GM19099 (cell line): Measurements from ENCODE around the gene CATSPERE.

ENCODE experiments used
- POLR2A ChIP-seq: IDR thresholded peaks from 3 replicates; pipeline ENCODE4 v1.6.1; 2011; ENCODE audit warnings: low read depth; ENCODE audit not compliant: insufficient read length; ENCODE audit errors: extremely low read depth

Gene CATSPERE

GRCh38 chr1:244573768-244574167 is 112.7 kb downstream of the CATSPERE start:
- TF ChIP-seq POLR2A: no peak

GRCh38 chr1:244576259-244576892 is 115.3 kb downstream of the CATSPERE start:
- TF ChIP-seq POLR2A: no peak

DNA sequence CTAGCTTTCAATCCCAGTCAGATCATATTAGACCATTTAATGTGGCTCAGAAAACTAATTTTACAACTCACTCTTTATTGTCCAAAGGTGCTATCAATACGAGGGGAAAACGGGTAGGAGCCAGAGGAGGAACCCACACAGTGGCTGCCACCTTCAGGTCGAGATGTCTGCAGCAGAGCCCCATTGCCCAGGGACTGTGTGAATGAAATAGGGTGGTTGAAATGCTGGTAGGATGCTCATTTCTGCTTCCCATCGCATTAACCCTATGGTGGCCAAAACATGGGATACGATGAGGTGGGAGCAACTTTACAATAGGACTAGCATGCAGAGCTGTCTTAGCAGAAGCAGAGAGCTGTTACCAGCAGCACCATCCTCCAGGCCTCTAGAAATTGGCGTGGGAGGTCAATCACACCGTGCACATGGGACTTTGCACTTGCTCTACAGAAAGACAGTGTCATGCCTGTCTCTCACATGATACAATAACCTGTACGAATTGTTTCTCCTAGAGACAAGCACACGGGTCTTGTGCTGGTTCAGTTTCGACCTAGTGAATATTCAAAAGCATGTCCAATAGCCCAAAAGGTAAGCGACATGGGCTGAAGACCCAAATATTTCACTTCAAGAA is 122.4 kb downstream of the CATSPERE start:
- no peak for TF ChIP-seq POLR2A

GRCh38 chr1:244585867-244586266 is 124.8 kb downstream of the CATSPERE start:
- no peak for TF ChIP-seq POLR2A

GRCh38 chr1:244590670-244591069 is 129.6 kb downstream of the CATSPERE start:
- TF ChIP-seq POLR2A: no peak

DNA sequence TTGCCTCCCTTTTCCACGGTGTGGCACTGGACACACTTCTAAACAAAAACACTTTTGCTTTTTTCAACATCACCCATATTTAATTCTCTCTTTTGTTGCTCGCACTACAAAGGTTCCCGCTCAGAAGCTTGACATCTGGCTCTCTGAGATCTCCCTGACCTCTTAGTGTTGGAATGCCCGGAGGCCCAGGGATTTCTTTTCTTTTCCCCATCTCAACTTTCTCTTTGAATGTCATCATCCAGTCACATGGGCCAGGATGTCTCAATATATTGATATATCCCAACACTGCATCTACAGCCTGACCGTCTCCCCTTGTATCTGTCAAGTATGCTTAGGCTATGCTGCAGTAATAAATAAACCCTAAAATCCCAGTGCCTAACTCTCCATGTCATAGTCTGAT is 137.5 kb downstream of the CATSPERE start:
- no peak for TF ChIP-seq POLR2A

DNA sequence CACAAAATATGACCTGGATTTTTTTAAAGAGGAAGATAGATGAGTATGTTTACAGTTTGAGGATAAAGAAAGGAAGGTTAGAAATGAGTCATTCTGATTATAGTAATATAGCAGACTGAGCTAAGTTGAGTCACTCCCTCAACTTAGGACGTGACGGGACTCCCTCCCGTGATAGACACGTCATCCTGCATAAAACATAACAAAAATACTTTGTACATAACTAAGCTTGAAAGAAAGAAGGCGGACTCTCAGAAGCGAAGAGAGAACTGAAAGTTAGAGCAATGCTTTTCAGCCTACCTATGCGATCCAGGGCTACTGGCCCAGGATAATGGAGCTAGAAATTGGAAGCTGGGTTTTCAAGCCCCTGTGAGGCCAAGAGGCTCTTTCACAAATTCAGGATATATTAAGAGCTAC is 138.9 kb downstream of the CATSPERE start:
- TF ChIP-seq POLR2A: no peak

GRCh38 chr1:244601336-244601735 is 140.3 kb downstream of the CATSPERE start:
- TF ChIP-seq POLR2A: no peak

DNA sequence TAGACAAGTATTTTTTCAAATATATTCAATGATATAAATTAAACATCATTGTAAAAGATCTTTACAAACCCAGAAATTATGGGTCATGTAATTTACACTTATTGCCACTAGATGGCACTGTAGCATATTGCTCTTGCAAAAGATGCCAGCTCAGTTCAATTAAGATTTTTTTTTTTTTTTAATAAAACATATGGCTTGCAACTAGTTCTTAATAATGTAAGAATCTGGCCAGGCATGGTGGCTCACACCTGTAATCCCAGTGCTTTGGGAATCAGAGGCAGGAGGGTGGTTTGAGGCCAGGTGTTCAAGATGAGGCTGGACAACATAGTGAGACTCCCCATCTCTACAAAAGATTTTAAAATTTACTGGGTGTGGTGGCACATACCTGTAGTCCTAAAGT is 142.4 kb downstream of the CATSPERE start:
- no peak for TF ChIP-seq POLR2A

GRCh38 chr1:244605835-244606370 is 144.8 kb downstream of the CATSPERE start:
- no peak for TF ChIP-seq POLR2A

DNA sequence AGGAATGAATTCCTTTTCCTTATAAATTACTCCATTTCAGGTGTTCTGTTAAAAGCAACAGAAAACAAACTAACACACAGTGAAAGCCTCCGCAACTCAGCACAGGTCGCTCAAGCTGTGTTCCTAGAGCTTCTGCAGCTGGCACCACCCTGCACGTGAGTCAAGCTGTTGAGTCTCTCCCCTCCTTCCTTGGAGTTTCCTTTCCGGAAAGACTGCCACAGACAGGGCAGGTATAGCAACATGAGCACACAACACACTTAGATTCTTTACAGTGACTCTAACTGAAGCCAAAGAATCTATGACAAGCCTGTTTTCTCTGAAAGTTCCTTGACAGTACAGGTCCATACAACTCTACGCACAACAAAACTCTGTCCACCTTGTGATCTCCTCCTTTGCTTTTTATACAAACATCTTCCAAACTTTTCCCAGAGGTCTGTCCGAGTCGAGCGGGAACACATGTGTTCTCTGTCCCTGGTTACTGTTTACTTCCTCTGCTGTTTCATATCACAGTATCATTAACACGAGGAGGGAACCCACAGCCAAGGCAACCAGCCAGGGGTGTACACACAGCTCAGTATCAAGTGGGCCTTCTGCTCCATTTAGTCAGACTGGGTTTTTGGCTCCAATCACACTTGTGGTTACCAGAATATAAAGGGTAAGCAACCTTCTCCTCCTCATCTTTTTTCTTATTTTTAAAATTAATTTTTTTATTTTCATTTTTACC is 153.2 kb downstream of the CATSPERE start:
- no peak for TF ChIP-seq POLR2A

DNA sequence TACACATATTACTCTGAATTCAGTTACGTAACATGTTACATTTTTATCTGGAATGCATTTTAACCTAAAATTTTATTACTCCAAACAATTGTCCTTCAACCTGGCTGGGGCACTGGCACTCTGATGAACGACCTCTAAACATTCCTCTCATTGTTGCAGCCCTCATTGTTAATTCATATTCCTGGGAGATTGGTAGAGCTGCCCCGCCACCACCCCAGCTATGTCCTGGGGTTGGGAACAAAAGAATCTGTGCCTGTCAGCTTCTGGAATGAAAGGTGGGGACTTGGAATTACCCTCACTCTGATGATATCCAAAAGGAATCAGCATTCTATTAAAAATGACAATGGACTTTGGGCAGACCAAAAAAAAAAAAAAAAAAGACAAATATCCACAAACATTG is 153.8 kb downstream of the CATSPERE start:
- no peak for TF ChIP-seq POLR2A

- no peak for TF ChIP-seq POLR2A
Measured at GRCh38 chr1:244615301-244615700, 154.2 kb downstream of the CATSPERE start.

GRCh38 chr1:244626709-244627108 is 165.6 kb downstream of the CATSPERE start:
- TF ChIP-seq POLR2A: no peak

GRCh38 chr1:244628789-244629188 is 167.7 kb downstream of the CATSPERE start:
- no peak for TF ChIP-seq POLR2A

DNA sequence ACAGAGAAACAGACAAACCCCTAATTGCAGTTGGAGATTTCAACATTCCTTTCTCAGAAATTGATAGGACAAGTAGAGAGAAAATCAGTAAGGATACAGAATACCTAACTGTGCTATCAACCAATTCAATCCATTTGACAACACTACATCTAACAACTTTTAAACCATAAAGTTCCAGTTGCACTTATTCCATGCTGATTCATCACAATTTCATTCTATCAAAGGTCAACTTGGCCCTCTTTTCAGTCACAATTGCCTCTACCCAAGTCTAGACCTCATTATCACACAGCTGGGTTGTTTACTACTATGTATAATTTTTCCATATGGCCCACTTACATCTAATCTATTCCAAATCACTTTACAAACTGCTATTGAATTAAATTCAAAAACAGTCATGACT is 172.1 kb downstream of the CATSPERE start:
- no peak for TF ChIP-seq POLR2A

- TF ChIP-seq POLR2A: no peak
Measured at GRCh38 chr1:244634546-244634945, 173.5 kb downstream of the CATSPERE start.
